SH-SY5Y (cell line): ENCODE measurements around the gene MMGT1.

ENCODE experiments used
- GATA2 ChIP-seq: IDR thresholded peaks from 2 replicates; pipeline ENCODE4 v1.6.1; 2011; ENCODE audit warnings: mild to moderate bottlenecking, low read depth, low read length
- GATA3 ChIP-seq: IDR thresholded peaks from 2 replicates; pipeline ENCODE4 v1.6.1; 2011; ENCODE audit warnings: low read depth, mild to moderate bottlenecking, low read length, moderate library complexity

Gene MMGT1

GRCh38 chrX:135974279-135974856 lies 580 bp upstream of the MMGT1 start:
- TF ChIP-seq GATA3 = no peak
- no peak for TF ChIP-seq GATA2

- TF ChIP-seq GATA3 (no peak), GATA2 (no peak)
Measured at GRCh38 chrX:135973025-135973547, 702 bp downstream of the MMGT1 start.

- TF ChIP-seq GATA2 = no peak
- no peak for TF ChIP-seq GATA3
Measured at GRCh38 chrX:135951291-135951690, 22.5 kb downstream of the MMGT1 start.

DNA sequence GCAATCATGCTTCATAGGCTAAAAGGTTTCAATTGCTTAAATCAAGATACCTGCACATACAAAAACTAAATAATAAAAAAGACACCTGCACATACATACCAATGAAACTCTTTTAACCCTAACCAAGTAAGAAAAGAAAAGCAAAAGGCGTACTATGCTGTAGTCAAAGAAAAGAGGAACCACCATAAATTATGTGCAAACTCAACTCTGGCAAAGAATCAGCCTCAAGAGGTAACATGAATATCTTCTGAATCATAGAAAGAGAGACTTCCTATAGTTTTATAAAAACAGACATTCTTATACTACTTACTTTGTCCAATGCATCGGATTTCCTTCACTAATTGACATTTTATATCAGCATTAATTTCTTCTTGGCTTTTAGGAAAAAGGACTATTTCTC lies 29.3 kb downstream of the MMGT1 start:
- TF ChIP-seq GATA2 (no peak), GATA3 (no peak)

- TF ChIP-seq GATA2 (no peak), GATA3 (no peak)
Measured at GRCh38 chrX:135931644-135932487, 41.9 kb downstream of the MMGT1 start.

GRCh38 chrX:135927897-135928296 lies 45.9 kb downstream of the MMGT1 start:
- TF ChIP-seq GATA2 (no peak), GATA3 (no peak)

- TF ChIP-seq GATA3 = no peak
- TF ChIP-seq GATA2 = no peak
Measured at GRCh38 chrX:135923353-135923752, 50.4 kb downstream of the MMGT1 start.

GRCh38 chrX:135914404-135914803 lies 59.4 kb downstream of the MMGT1 start:
- TF ChIP-seq GATA2 (no peak), GATA3 (no peak)
